GM12891 (cell line): ENCODE data around the gene ITGBL1.

Experiments used
- POLR2A ChIP-seq: IDR thresholded peaks from 2 replicates; pipeline ENCODE4 v1.6.1; 2011; ENCODE audit warnings: low read depth, low read length, control low read depth
- POLR2AphosphoS5 ChIP-seq: IDR thresholded peaks from 2 replicates; pipeline ENCODE4 v1.6.1; 2011; ENCODE audit warnings: low read depth, low read length, control low read depth
- POU2F2 ChIP-seq: IDR thresholded peaks from 2 replicates; pipeline ENCODE4 v1.6.1; 2011; ENCODE audit warnings: low read depth, mild to moderate bottlenecking, control low read depth, low read length, moderate library complexity
- TAF1 ChIP-seq: IDR thresholded peaks from 2 replicates; pipeline ENCODE4 v1.6.1; 2011; ENCODE audit warnings: low read depth, low read length, control low read depth

DNA sequence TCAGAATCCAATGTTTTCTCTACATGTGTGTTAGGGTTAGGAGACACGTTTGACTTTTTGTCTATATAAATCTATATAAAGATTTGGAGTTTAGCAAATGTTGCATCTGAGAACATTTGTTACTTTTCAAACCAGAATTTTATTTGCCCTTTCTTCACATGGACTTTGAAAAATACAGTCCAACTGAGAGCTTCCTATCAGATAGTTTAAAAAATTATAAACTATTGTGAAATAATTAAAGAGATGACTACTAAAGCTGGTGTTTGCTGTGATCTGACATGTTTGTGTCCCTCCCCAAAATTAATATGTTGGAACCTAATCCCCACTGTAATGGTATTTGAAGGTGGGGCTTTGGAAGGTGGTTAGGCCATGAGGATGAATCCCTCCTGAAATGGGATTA lies 297.1 kb downstream of the ITGBL1 start:
- TF ChIP-seq POLR2A (no peak), POLR2AphosphoS5 (no peak), TAF1 (no peak), POU2F2 (no peak)
